Measurements from ENCODE around the gene CFAP61. TPM values are rescaled to one million over a fixed set of nuclear protein-coding genes. Genes with fewer than 3 reads are reported as not detected.
A peak's percentile ranks its signal among the peaks of the same experiment; 100 is the strongest.

CFAP61 gene
- total RNA-seq, 1 experiment from 2014 or later: 0.28 TPM

- no peaks in the 10 kb centered on the region for H3K9me3 ChIP-seq (ENCODE audit: control insufficient read depth, insufficient read depth, low read depth, low read length)
- TF ChIP-seq POLR2AphosphoS5 (IDR thresholded peaks at IDR 0.05; ENCODE audit: low read depth, low read length) (no peak), REST (IDR thresholded peaks at IDR 0.05; ENCODE audit: insufficient read depth in 1 of 2, low read depth in 2 of 2, low read length in 1 of 2) (no peak), TCF7L2 (IDR thresholded peaks at IDR 0.05; ENCODE audit: low read depth, low read length) (no peak), SIN3A (IDR thresholded peaks at IDR 0.05; ENCODE audit: borderline replicate concordance, insufficient read depth, low read depth, low read length) (no peak)
- TF ChIP-seq, protein P1, sequence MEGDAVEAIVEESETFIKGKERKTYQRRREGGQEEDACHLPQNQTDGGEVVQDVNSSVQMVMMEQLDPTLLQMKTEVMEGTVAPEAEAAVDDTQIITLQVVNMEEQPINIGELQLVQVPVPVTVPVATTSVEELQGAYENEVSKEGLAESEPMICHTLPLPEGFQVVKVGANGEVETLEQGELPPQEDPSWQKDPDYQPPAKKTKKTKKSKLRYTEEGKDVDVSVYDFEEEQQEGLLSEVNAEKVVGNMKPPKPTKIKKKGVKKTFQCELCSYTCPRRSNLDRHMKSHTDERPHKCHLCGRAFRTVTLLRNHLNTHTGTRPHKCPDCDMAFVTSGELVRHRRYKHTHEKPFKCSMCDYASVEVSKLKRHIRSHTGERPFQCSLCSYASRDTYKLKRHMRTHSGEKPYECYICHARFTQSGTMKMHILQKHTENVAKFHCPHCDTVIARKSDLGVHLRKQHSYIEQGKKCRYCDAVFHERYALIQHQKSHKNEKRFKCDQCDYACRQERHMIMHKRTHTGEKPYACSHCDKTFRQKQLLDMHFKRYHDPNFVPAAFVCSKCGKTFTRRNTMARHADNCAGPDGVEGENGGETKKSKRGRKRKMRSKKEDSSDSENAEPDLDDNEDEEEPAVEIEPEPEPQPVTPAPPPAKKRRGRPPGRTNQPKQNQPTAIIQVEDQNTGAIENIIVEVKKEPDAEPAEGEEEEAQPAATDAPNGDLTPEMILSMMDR (IDR thresholded peaks at IDR 0.05): no peak
- no peak overlapping the region for H3K27ac ChIP-seq (ENCODE audit: low read length)
- H3K4me3 ChIP-seq (ENCODE audit: low read depth in 2 of 2, low read length in 2 of 2): no peak overlapping the region
- POLR2A ChIA-PET: no interaction called here
- intact Hi-C loops (cut with micrococcal nuclease; ENCODE audit: unreplicated experiment): no loop called here
- H3K4me1 ChIP-seq (ENCODE audit: control insufficient read depth, insufficient read depth, low read length): no peaks in the 10 kb centered on the region; the same call in 1 of the 2 replicates
- H3K36me3 ChIP-seq (ENCODE audit: control insufficient read depth, insufficient read depth, low read length): no peaks in the 10 kb centered on the region
- BruUV-seq (replicated peaks): no TSS peak
- ATAC-seq (no peak), DNase-seq (ENCODE audit: low read depth, low spot score) (no peak)
- CTCF ChIA-PET: no interaction called here
- peaks cover 22% of the 10 kb centered on the region for H3K27me3 ChIP-seq (ENCODE audit: control insufficient read depth, insufficient read depth, low read length)
- in situ Hi-C loops (cut with HindIII; ENCODE audit: low pct_unique_long_range_greater_than_20kb, low sequenced_read_pairs): no loop called here
Measured at GRCh38 chr20:20079102-20079784, 26.9 kb downstream of the CFAP61 start.

DNA sequence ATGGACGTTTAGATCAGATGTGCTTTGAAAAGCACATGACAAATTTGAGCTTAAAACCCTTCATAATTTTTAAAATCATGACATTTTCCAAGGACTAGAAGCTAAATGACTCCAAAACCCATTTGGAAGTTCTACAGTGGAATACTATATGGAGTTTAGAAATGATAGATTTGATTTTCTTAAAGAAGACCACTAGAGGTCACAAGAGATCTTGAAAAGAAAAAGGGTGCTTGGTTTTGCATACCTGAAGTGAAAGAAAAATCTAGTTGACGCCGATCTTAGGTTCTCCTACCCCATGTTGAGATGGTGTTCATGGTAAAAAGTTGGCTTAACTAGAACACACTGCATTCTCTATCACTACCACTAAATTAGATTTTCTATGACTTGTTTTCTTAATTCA lies 31.5 kb downstream of the CFAP61 start:
- ATAC-seq: peak; percentile 84
- intact Hi-C loops (cut with micrococcal nuclease; ENCODE audit: unreplicated experiment): loop anchor here (2.0 to 10.0 kb wide), 5 partner anchors 153 to 511 kb away; partner anchors contain the start of gene INSM1
- Histone ChIP-seq H3K9me3 (ENCODE audit: control insufficient read depth, insufficient read depth, low read depth, low read length) (no peaks in the 10 kb centered on the region), H3K4me1 (ENCODE audit: control insufficient read depth, insufficient read depth, low read length) (no peaks in the 10 kb centered on the region; the same call in 1 of the 2 replicates), H3K36me3 (ENCODE audit: control insufficient read depth, insufficient read depth, low read length) (no peaks in the 10 kb centered on the region), H3K27ac (ENCODE audit: low read length) (no peak overlapping the region), H3K27me3 (ENCODE audit: control insufficient read depth, insufficient read depth, low read length) (peaks cover 11% of the 10 kb centered on the region), H3K4me3 (ENCODE audit: low read depth in 2 of 2, low read length in 2 of 2) (no peak overlapping the region)
- DNase-seq (ENCODE audit: low read depth, low spot score): peak; percentile 18
- BruUV-seq (replicated peaks): no TSS peak
- ChIA-PET CTCF (no interaction called here), POLR2A (no interaction called here)
- in situ Hi-C loops (cut with HindIII; ENCODE audit: low pct_unique_long_range_greater_than_20kb, low sequenced_read_pairs): no loop called here
- no peak for TF ChIP-seq POLR2AphosphoS5 (IDR thresholded peaks at IDR 0.05; ENCODE audit: low read depth, low read length)
- TF ChIP-seq, protein P1 (IDR thresholded peaks at IDR 0.05): peak; percentile 63; the same call in 1 of the 2 replicates
- TF ChIP-seq SIN3A (IDR thresholded peaks at IDR 0.05; ENCODE audit: borderline replicate concordance, insufficient read depth, low read depth, low read length): no peak
- no peak for TF ChIP-seq REST (IDR thresholded peaks at IDR 0.05; ENCODE audit: insufficient read depth in 1 of 2, low read depth in 2 of 2, low read length in 1 of 2)
- no peak for TF ChIP-seq TCF7L2 (IDR thresholded peaks at IDR 0.05; ENCODE audit: low read depth, low read length)
